NCI-H2196 (cell line): ENCODE measurements around the gene TELO2.
"Not testable (repeated sequence)": the region's sequence is repeated elsewhere in the genome, so short reads cannot be mapped to it uniquely, and the experiment has no call there.

ENCODE experiments used
- DNase-seq: peaks from one replicate; lab custom pipeline; 2025; ENCODE audit not compliant: unreplicated experiment; lab: John Stamatoyannopoulos, UW

The TELO2 gene

GRCh38 chr16:1474796-1475551 is 18.2 kb upstream of the TELO2 start, which contains the start of gene CLCN7:
CLCN7 (minus strand) TSS chr16:1475028; CDS start chr16:1474974, 54 bp downstream.
- DNase-seq = peak; percentile 92

- DNase-seq = no peak
Observed at GRCh38 chr16:1475552-1476114, 17.5 kb upstream of the TELO2 start.

GRCh38 chr16:1477033-1477432 is 16.1 kb upstream of the TELO2 start:
- no peak for DNase-seq

- DNase-seq = not testable (repeated sequence)
Observed at GRCh38 chr16:1478937-1479336, 14.2 kb upstream of the TELO2 start.

- DNase-seq = no peak
Observed at GRCh38 chr16:1481906-1482835, 11.0 kb upstream of the TELO2 start.

GRCh38 chr16:1485847-1486496 is 7.2 kb upstream of the TELO2 start:
- no peak for DNase-seq

GRCh38 chr16:1486551-1487390 is 6.4 kb upstream of the TELO2 start:
- no peak for DNase-seq

- no peak for DNase-seq
Observed at GRCh38 chr16:1487395-1488053, 5.6 kb upstream of the TELO2 start.

- DNase-seq = no peak
Observed at GRCh38 chr16:1488054-1488601, 5.0 kb upstream of the TELO2 start.

- DNase-seq = no peak
Observed at GRCh38 chr16:1488619-1489018, 4.5 kb upstream of the TELO2 start, which contains the start of gene PTX4. PTX4 (minus strand) TSS chr16:1488944; CDS start chr16:1488909, 35 bp downstream.

GRCh38 chr16:1489077-1489476 is 4.1 kb upstream of the TELO2 start:
- DNase-seq = no peak

- DNase-seq = peak; percentile 53
Observed at GRCh38 chr16:1491327-1491726, 1.8 kb upstream of the TELO2 start.

- peak; percentile 42 for DNase-seq
Observed at GRCh38 chr16:1492082-1492922, 858 bp upstream of the TELO2 start.

GRCh38 chr16:1493746-1494094 is 560 bp downstream of the TELO2 start:
- DNase-seq = peak; percentile 50

GRCh38 chr16:1494129-1494640 is 1.0 kb downstream of the TELO2 start:
- DNase-seq = peak; percentile 34

GRCh38 chr16:1494711-1495110 is 1.6 kb downstream of the TELO2 start:
- no peak for DNase-seq

- no peak for DNase-seq
Observed at GRCh38 chr16:1495211-1495888, 2.2 kb downstream of the TELO2 start.

GRCh38 chr16:1495889-1496262 is 2.7 kb downstream of the TELO2 start:
- no peak for DNase-seq
